GM21367 (cell line): ENCODE results near the gene OBSCN.

Experiments
- ATAC-seq: cut with Tn5 transposase; IDR thresholded peaks from one replicate; pipeline ENCODE4 v1.9.1; 2021; ENCODE audit not compliant: unreplicated experiment

The OBSCN gene

GRCh38 chr1:228337711-228338520 lies 130.1 kb downstream of the OBSCN start:
- no peak for ATAC-seq

GRCh38 chr1:228338521-228339051 lies 130.7 kb downstream of the OBSCN start:
- ATAC-seq = no peak

DNA sequence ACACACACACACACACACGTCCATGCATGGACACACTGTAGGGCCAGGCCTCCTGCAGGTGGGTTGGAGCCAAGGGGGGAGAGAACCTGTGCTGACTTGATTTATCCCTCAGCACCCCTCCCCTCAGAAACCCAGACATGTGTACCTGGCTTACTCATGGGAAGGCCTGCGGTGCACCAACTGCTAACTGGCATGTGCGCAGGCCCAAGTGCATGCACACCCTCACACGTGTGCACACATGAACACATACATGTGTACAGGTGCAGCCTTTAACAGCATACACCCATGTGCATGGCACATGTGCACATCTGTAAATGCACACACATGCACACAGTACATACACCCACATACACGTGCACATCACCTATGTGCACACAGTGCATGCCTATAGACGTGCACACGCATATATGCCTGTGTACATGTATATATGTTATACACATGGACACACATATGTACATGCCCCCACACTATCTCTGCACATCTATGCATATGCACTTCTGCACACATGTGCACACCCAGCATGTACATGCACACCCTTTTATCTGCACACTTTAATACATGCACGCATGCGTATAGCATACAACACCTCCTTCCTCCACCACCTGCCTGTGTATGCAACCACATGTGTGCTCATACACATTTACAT lies 131.3 kb downstream of the OBSCN start:
- ATAC-seq = no peak

DNA sequence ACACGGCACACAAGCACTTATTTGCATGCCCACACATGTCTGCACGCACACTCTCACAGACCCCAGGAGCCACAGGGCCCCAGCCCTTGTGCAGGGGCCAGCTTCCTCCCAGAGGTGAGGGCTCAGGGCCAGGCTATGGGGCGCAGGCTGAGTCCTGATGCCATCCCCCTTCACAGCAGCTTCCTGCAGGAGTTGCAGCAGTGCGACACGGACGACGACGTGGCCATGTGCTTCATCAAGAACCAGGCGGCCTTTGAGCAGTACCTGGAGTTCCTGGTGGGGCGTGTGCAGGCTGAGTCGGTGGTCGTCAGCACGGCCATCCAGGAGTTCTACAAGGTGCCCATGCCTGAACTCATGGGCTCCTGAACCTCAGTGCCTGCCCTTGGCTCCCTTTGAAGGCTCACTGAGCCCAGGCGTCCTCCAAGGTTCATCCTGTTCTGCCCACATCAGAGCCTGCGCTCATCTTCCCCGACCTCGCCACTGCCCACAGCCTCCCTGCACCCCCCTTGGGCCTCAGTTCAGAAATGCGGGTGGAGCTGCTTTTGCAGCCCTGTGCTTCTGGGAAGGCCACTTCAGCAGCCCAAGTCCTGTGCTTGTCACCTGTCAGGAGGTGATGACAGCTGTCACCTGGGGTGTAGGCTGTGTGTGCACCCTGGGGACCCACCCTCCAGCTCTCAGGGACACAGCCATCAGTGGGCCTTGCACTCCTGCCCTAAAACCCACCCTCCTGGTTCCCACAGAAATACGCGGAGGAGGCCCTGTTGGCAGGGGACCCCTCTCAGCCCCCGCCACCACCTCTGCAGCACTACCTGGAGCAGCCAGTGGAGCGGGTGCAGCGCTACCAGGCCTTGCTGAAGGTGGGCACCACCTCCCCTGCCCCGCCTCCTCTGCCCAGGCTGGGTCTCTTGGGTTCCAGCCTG lies 132.2 kb downstream of the OBSCN start:
- ATAC-seq = no peak

GRCh38 chr1:228340686-228341449 lies 133.0 kb downstream of the OBSCN start:
- no peak for ATAC-seq

DNA sequence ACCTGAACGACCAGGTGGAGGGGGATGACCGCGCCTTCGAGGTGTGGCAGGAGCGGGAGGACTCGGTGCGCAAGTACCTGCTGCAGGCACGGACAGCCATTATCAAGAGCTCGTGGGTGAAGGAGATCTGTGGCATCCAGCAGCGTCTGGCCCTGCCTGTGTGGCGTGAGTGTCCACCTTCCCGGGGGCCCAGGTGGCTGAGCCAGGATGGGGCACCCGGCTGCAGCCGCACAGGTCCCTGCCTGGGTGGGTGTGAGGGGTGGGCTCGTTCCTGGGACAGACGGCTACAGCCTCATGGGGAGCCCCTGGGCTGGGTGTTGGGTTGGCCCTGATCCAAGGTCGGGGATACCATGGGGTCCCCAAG lies 133.6 kb downstream of the OBSCN start:
- ATAC-seq = no peak

- no peak for ATAC-seq
Measured at GRCh38 chr1:228341814-228342626, 134.2 kb downstream of the OBSCN start.

DNA sequence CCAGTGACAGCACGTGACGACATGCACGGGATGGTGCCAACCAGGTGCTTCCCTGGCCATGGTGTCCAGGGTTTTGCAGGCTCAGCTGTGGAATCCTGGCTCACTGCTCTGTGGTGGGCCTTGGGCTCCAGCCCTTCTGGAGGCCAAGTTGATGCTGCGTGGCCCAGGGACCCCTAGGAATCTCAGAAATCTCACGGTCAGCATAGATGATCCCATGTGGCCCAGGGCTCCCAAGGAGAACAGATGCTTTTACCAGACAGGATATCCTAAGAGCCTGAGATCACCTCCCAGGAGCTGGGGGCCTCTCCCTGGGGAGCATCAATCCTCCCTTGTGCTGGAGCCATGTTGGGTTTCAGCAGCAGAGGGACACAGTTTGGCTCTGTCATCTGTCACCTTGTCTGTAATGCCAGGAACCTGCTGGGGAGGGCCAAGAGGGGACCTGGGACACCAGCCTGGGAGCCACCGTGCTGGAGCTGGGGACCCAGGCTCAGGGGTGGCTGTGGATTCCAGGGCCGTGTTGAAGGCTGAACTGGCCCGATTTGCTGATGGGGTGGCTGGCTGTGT lies 134.9 kb downstream of the OBSCN start:
- ATAC-seq = no peak

DNA sequence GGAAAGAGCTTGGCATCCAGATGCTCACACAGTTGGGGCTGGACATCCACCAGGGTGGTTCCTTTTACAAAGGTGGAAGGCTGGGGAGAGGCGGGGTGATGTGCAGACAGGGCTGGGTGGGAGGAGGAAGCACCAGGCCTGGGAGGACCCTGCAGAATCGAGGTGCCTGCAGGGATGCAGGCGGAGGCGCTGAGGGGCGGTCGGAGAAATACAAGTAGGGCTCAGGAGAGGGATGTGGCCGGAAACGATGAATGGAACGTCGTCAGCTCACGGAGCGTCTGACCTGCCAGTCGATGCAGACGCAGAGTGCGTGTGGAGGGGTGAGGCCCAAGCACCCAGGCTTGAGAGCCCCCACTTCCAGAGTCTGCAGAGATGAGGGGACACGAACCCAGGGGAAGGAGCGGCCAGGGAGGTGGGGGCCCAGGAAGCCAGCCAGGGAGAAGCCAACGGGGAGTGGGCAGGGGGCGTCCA lies 135.4 kb downstream of the OBSCN start:
- ATAC-seq = no peak

DNA sequence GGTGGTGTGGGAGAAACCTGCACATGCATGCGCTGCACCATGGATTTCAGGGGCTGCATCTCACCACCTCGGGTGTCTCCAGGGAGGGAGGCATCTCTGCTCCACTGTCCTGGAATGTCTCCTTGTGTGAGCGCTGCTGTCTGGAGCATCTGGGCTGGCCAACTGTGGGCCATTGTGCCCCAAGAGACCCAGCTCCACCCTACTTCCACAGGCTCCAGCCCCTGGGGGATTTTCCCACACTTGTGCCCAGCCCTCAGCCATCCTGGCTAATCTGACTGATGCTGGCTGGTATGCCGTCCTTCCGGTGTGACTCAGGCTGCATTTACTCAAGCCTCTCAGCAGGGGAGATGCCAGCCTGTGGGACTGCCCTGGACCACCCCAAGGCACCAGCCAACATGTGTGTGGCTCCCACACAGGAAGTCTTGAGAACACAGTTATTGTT lies 136.8 kb downstream of the OBSCN start:
- ATAC-seq = no peak

DNA sequence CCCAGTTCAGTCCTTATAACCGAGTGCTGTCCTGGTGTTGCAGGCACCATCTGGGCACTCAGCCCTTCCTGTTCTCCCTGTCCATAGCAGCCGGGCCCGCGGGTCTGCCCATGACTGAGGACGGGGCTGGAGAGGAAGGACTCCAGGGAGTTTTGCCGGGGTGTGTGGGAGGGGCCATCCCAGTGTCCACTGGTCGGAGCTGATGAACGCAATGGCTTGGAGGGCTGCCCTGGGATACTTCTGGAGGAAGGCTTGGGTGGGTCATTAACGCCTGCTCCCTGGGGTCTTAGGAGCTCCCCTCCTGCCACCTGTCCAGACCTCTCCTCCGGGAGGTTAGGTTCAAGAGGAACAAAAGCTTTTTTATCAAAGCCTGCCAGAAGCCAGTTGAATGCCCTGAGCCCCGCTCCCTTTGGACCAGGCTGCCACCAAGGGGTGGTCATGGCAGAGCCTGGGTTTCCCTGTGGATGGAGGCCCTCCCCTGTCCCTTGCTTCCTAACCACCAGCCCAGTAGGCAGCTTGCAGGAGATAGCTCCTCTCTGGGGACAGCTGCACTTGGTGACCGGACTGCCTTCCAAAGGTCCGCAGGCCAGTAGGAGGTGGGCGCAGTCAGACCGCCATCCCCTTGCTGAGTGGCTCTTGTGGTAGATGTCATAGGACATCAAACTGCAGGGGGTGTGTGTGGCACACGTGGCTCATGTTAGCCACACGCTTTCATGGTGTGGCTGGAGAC lies 137.5 kb downstream of the OBSCN start:
- no peak for ATAC-seq

- ATAC-seq = no peak
Measured at GRCh38 chr1:228346731-228347130, 138.9 kb downstream of the OBSCN start.

DNA sequence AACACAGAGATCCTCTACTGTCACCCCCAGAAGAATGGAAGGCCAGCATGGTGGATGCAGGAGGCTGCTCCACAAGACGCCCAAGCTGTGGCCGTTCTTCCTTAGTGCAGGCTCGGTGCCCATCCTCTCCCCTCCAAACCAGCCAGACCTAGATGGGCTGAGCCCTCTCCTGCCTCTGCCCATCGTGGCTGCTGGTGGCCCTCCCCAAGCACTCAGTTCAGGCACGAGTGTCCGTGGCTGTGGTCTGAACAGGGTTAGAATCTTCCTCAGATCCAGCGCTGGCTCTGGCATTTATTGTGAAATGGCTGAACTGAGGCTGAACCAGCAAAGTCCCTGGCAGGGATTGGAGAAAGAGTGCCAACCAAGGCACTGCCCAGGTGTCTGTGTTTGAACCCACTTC lies 139.3 kb downstream of the OBSCN start:
- ATAC-seq = no peak

DNA sequence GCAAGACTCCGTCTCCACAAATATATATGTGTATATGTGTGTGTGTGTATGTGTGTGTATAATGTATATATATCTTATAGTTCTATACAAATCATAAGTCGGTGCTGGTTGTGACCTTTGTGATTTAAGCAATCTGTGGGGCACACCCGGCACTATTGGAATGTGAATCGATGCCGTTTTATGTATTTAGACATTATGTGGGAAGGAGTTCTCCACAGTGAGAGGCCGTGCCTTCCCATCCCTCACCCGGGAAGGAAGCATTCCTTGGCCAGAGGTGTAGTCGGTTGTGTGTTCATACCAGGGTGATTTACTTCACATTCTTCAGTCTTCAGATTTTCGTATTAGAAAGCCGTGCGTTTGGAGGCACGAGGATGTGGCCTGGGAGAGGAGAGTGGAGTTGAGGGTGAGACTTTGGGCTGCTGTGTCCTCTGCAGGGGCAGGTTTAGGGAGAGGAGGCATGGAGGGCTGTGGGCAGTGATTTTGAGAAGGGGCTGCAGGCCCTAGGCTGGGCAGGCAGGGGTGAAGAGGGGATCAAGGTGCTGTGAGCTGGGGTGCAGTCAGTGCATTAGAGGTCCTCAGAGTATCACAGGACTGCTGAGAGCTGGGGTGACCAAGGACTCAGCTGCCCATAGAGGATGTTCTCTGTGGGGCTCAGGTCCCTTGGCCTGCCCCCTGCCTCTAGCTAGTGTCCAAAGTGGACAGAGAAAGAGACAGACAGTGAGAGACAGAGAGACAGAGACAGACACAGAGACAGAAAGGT lies 141.0 kb downstream of the OBSCN start:
- no peak for ATAC-seq

DNA sequence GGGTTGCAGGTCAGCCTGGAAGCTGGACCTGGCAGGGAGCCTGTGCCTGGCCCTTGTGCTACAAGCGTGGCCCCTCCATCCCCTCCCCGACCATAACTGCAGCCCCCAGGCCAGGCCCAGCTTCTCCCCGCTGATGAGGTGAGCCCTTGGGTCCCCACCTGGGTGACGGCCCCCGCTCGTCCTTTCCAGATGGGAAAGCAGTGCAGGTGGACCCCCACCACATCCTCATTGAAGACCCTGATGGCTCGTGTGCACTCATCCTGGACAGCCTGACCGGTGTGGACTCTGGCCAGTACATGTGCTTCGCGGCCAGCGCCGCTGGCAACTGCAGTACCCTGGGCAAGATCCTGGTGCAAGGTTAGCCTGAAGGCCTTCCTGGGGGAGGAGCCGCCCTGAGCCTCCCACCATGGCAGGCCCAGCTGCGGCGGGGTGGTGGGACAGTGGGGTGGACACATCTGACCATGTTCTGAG lies 141.9 kb downstream of the OBSCN start:
- ATAC-seq = no peak

- no peak for ATAC-seq
Measured at GRCh38 chr1:228350179-228350742, 142.4 kb downstream of the OBSCN start.
